Epithelial cell of proximal tubule (primary cell): ENCODE data around the gene KRTAP4-16. TPM values are rescaled to one million over a fixed set of nuclear protein-coding genes. Genes with fewer than 3 reads are reported as not detected.
"Not testable (repeated sequence)": the region's sequence is repeated elsewhere in the genome, so short reads cannot be mapped to it uniquely, and the experiment has no call there.

ENCODE experiments used
- DNase-seq: peaks from one replicate; pipeline ENCODE4 v3.0.0-alpha.2; 2011; ENCODE audit warnings: low read depth
- H3K4me3 ChIP-seq: 2 replicates; pipeline ENCODE4 v1.5.1; 2011; ENCODE audit warnings: low read depth, mild to moderate bottlenecking, low read length
- CTCF ChIP-seq: conservative IDR thresholded peaks from 2 replicates; pipeline ENCODE4 v1.5.1; 2012; ENCODE audit warnings: low read depth, mild to moderate bottlenecking, low read length
- total RNA-seq: library from RNA; depleted of rRNA; stranded (reverse); fragments of >200 nt; gene quantifications from 2 replicates; pipeline ENCODE4 v1.2.3, GENCODE V29; 2015

Gene KRTAP4-16
- total RNA-seq, result not detected in 2 replicates

GRCh38 chr17:41101586-41102259 is at the start of gene KRTAP4-16:
Gene KRTAP4-16, minus strand, starts transcription at chr17:41102209. Its CDS starts 0 bp downstream, at chr17:41102209.
- TF ChIP-seq CTCF, result no peak
- DNase-seq, result no peak
- H3K4me3 ChIP-seq, result no peak within 1 kb of the TSS

DNA sequence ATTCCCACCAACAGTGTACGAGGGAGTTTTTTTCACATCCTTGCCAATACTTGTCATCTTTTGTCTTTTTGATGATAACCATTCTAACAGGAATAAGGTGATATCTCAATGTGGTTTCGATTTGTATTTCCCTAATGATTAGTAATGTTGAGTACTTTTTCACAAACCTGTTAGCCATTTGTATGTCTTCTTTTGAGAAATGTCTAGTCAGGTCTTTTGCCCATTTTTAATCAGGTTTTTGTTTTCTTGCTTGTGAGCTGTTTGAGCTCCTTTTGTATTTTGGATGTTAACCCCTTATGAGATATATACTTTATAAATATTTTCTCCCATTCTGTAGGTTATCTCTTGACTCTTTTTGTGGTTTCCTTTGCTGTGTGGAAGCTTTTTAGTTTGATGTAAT is 49.5 kb upstream of the KRTAP4-16 start:
- no peak for DNase-seq
- no peak overlapping the region for H3K4me3 ChIP-seq
- TF ChIP-seq CTCF, result no peak

- TF ChIP-seq CTCF, result no peak
- no peak for DNase-seq
- no peak overlapping the region for H3K4me3 ChIP-seq
These were observed 48.0 kb upstream of the KRTAP4-16 start for GRCh38 chr17:41150026-41150425.

DNA sequence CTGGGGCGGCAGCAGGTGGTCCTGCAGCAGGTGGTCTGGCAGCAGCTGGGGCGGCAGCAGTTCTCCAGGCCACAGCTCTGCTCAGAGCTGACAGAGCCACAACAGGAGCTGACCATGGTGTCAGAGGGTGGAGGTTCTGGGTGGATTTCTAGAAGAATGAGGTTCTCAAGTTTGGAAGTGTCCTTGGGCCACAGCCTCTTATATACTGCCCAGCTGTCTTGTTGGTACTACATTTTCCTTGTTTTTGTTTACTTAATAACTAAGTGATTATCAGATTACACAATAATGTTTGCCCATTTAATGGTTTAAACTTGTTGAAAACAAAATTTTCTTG is 47.6 kb upstream of the KRTAP4-16 start, which contains the start of gene KRTAP4-5:
TSS of gene KRTAP4-5 (minus strand) at position 174 of the 334 bp plus-strand sequence. CDS start at position 116, 58 bp downstream.
- no peak for DNase-seq
- TF ChIP-seq CTCF, result no peak
- H3K4me3 ChIP-seq, result no peak within 1 kb of the TSS

DNA sequence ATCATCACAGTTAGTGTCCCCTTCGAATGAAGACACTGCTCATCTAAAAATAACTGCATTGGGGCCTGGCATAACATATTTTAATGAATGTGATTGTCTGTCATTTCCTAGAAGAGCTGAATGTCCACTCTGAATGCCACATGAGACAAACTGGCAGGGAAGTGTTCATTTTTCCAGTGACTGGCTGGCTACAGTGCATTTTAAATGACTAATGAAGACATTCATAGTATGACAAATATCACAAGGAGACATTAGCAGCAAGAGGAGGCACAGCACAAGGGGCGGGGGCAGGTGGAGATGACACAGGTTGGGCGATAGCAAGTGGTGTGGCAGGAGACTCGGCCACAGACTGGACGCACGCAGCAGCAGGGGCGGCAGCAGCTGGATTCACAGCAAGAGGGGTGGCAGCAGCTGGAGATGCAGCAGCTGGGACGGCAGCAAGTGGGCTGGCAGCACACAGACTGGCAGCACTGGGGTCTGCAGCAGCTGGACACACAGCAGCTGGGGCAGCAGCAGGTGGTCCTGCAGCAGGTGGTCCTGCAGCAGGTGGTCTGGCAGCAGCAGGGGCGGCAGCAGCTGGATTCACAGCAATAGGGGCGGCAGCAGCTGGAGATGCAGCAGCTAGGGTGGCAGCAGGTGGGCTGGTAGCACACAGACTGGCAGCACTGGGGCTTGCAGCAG is 47.1 kb upstream of the KRTAP4-16 start:
- not testable (repeated sequence) for DNase-seq, H3K4me3 ChIP-seq

GRCh38 chr17:41147531-41148204 is 45.7 kb upstream of the KRTAP4-16 start:
- no peak for TF ChIP-seq CTCF

GRCh38 chr17:41145261-41145660 is 43.3 kb upstream of the KRTAP4-16 start:
- no peak for DNase-seq
- no peak overlapping the region for H3K4me3 ChIP-seq
- no peak for TF ChIP-seq CTCF

More at GRCh38 chr17:41147531-41148204, 45.7 kb upstream of the KRTAP4-16 start:
- DNase-seq, result no peak
- no peak overlapping the region for H3K4me3 ChIP-seq
